ENCODE measurements around the gene DERL3. TPM values are rescaled to one million over a fixed set of nuclear protein-coding genes. Genes with fewer than 3 reads are reported as not detected.

DERL3 gene
- total and polyA plus RNA-seq, 10 donors, result 10.2 to 62.8 (median 22.4) TPM

DNA sequence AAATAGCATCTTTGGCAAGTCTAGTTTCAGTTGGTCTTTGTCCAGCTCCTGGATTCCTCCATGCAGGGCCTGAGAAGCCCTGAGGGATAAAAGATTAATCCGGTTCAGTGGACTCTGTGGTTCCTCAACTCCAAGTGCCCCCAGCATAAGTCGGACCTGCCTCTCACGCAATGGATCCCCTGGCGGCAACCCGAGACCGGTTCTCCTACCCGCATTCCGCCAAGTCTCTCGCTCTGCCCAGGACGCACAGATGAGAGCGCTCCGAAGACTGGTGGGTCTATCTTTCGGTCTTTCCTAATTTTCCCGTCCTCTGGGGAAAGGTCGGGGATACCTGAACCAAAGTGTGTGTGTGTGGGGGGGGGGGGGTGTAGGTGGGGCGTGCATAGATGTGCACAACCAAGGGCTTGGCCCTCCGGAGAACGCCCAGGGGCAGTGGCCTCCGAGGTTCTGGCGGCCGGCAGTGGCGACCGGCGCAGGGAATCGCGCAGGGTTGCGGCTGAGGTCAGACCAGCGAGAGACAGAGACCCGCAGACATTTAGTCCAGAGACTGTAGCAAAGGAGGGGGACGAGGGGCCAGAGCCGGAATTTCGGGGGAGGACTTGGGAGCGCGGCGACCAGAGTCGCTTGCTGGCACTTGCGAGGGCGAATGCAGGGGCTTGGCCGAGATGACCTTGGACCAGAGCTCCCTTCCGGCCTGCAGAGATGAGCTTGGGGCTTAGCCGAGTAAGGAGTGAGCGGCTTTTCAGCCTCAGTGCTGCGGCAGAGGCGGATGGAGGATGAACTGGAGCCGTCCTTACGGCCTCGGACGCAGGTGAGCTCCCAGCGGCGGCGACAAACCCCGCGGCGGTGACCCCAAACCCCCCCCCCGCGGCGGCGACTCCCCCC lies 18.2 kb upstream of the DERL3 start:
- Histone ChIP-seq H3K36me3 (no peaks in the 10 kb centered on the region), H3K4me1 (peaks cover 4 to 33% (median 26%) of the 10 kb centered on the region in 6 donors), H3K9me3 (no peaks in the 10 kb centered on the region), H3K27ac (peak overlapping the region; percentile 90 to 95 (median 92)), H3K27me3 (replicated peaks in 1 of 7) (no peaks in the 10 kb centered on the region), H3K4me3 (peak overlapping the region; percentile 50 to 83 (median 66))
- peak; percentile 88 for DNase-seq
- WGBS, 5 donors, result 3 to 16% (median 4%) methylated on average over 28 to 58 of the region's 58 CpGs
- TF ChIP-seq POLR2A (IDR thresholded peaks at IDR 0.05) (no peak), POLR2AphosphoS5 (IDR thresholded peaks at IDR 0.05) (no peak)
- TF ChIP-seq, protein P1, sequence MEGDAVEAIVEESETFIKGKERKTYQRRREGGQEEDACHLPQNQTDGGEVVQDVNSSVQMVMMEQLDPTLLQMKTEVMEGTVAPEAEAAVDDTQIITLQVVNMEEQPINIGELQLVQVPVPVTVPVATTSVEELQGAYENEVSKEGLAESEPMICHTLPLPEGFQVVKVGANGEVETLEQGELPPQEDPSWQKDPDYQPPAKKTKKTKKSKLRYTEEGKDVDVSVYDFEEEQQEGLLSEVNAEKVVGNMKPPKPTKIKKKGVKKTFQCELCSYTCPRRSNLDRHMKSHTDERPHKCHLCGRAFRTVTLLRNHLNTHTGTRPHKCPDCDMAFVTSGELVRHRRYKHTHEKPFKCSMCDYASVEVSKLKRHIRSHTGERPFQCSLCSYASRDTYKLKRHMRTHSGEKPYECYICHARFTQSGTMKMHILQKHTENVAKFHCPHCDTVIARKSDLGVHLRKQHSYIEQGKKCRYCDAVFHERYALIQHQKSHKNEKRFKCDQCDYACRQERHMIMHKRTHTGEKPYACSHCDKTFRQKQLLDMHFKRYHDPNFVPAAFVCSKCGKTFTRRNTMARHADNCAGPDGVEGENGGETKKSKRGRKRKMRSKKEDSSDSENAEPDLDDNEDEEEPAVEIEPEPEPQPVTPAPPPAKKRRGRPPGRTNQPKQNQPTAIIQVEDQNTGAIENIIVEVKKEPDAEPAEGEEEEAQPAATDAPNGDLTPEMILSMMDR (IDR thresholded peaks at IDR 0.05 in 8 of 11, conservative IDR thresholded peaks at IDR 0.05 in 3 of 11), result no peak
- intact Hi-C loops (cut with DNase I; ENCODE audit: low total_unique reads), result no loop called here

DNA sequence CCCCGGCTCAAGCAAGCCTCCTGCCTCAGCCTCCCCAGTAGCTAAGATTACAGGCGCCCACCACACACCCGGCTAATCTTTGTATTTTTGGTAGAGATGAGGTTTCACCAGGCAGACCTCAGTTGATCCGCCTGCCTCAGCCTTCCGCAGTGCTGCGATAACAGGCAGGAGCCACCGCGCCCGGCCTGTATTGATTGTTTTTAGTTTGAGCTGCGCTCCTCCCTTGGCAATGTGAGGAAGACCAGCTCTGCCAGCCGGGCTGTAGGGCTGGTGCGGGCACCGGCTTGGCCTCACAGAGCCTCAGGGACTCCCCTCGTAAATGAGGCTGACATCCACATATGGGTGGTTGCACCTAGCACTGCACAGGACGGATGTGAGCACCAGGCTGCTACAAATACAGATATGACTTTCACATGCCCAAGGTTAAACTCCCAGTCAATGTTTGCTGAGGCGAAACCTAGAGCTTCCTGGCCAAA lies 11.4 kb upstream of the DERL3 start:
- peaks cover 0 to 8% (median 0%) of the 10 kb centered on the region in 7 donors for H3K27me3 ChIP-seq (replicated peaks in 1 of 7)
- H3K4me1 ChIP-seq, result peaks cover 24 to 47% (median 33%) of the 10 kb centered on the region in 6 donors
- 78 to 89% (median 83%) methylated on average over 15 to 16 of the region's 16 CpGs for WGBS, 5 donors
- no peak overlapping the region for H3K4me3 ChIP-seq
- no peaks in the 10 kb centered on the region for H3K36me3 ChIP-seq
- no peak for TF ChIP-seq POLR2AphosphoS5 (IDR thresholded peaks at IDR 0.05)
- TF ChIP-seq, protein P1 (IDR thresholded peaks at IDR 0.05 in 8 of 11, conservative IDR thresholded peaks at IDR 0.05 in 3 of 11), result no peak
- no peak for TF ChIP-seq POLR2A (IDR thresholded peaks at IDR 0.05)
- H3K27ac ChIP-seq, result no peak overlapping the region
- H3K9me3 ChIP-seq, result no peaks in the 10 kb centered on the region
- peak; percentile 69 for DNase-seq
- intact Hi-C loops (cut with DNase I; ENCODE audit: low total_unique reads), result no loop called here

DNA sequence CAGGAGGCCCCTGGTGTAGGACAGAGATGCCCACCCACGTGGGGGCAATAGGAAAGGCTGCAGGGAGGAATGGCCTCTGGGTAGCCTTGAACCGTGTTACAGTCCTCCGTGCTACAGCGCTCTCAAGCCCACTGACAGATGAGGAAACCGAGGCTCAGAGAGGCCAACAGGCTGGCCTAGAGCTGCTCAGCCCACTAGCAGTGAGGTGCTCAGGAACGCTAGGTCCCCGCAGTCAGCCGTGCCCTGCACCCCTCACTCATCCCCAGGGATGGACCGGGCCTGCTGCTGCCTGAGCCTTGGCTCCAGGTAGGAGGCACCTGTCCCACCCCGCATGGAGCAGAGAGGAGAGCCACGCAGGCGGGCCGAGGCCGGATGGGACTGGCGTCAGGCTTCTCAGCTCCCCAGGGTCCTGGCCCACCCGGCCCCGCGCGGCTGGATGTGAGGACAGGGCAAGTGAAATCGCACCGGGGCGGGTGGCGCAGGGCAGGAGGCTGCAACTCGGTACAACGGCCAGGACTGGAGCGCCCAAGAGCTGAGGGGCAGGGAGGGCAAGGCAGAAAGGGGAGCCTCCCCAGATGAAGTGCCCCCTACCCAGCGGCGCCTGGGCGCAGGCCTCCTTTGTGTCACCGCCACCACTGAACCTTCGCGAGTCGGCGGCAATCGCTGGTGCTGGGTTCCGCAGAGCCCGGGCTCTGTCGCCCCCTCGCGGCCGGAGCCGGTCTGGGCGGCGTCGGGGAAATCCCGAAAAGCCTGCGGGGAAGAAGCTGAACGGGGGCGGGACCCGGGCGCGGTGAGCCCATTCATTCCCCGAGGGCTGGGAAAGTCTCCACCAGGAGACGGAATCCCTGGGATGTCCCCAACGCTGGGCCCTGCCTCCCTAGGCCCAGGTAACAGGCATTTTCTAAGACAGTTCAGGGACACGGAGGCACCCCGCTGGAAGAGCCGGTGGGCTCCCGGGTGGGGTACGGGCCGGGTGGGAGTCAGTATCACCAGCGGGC lies 10.5 kb upstream of the DERL3 start:
- peaks cover 33 to 56% (median 42%) of the 10 kb centered on the region in 6 donors for H3K4me1 ChIP-seq
- no peaks in the 10 kb centered on the region for H3K36me3 ChIP-seq
- H3K27me3 ChIP-seq (replicated peaks in 1 of 7), result peaks cover 0 to 8% (median 0%) of the 10 kb centered on the region in 7 donors
- WGBS, 5 donors, result 26 to 47% (median 29%) methylated on average over 36 to 62 of the region's 62 CpGs
- no peaks in the 10 kb centered on the region for H3K9me3 ChIP-seq
- intact Hi-C loops (cut with DNase I; ENCODE audit: low total_unique reads), result loop anchor here (5.0 kb wide), 2 partner anchors 77 to 307 kb away; partner anchors contain the start of gene MMP11
- peak; percentile 97 for DNase-seq
- peak; percentile 48 to 79 (median 64) for TF ChIP-seq POLR2AphosphoS5 (IDR thresholded peaks at IDR 0.05)
- TF ChIP-seq POLR2A (IDR thresholded peaks at IDR 0.05), result no peak
- TF ChIP-seq, protein P1 (IDR thresholded peaks at IDR 0.05 in 8 of 11, conservative IDR thresholded peaks at IDR 0.05 in 3 of 11), result peak; percentile 87 to 99 (median 97)
- no peak overlapping the region for H3K27ac ChIP-seq
- peak overlapping the region in 4 of 8 donors; percentile 16 to 47 (median 18) for H3K4me3 ChIP-seq
